Activated CD8-positive, alpha-beta memory T cell treated with anti-CD3 and anti-CD28 coated beads for 4 hours (primary cell): ENCODE data around the gene HILPDA.
A peak's percentile ranks its signal among the peaks of the same experiment; 100 is the strongest.

Experiments used
- DNase-seq, 2 donors: peaks; one replicate each; pipeline ENCODE4 v3.0.0-alpha.2; 2020; ENCODE audit warnings: low read depth in 2 of 2

Gene HILPDA, protein sequence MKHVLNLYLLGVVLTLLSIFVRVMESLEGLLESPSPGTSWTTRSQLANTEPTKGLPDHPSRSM

DNA sequence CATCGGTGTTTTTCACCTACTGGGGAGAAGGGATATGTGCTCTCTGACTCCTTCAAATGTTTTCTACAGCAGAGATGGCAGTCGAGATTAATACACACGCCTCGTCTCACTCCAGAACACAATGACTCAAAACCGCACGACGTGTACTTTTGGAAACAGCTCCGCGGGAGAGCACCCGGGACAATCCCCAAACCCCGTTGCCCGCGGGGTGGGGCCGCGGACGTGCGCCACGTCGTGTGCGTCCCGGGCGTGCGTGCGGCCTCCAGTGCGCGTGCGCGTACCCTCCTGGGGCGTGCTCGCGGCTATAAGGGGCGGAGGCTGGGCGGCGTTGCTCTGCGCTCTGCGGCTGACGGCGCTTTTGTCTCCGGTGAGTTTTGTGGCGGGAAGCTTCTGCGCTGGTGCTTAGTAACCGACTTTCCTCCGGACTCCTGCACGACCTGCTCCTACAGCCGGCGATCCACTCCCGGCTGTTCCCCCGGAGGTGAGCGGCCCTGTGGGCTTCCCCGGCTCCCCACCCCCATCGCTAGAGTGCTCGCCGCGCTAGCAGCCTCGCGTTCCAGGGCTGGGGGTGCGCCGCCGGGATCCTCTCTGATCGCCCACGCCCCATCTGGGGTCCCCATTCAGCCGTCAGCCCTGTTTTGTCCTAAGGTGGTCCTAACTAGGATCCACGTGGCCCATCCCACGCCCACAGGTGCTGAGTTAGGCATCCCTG, at the start of gene HILPDA:
HILPDA (plus strand) TSS at position 336 of the 712 bp plus-strand sequence. CDS start 1,391 bp downstream, outside the sequence.
- DNase-seq: peak; percentile 87

DNA sequence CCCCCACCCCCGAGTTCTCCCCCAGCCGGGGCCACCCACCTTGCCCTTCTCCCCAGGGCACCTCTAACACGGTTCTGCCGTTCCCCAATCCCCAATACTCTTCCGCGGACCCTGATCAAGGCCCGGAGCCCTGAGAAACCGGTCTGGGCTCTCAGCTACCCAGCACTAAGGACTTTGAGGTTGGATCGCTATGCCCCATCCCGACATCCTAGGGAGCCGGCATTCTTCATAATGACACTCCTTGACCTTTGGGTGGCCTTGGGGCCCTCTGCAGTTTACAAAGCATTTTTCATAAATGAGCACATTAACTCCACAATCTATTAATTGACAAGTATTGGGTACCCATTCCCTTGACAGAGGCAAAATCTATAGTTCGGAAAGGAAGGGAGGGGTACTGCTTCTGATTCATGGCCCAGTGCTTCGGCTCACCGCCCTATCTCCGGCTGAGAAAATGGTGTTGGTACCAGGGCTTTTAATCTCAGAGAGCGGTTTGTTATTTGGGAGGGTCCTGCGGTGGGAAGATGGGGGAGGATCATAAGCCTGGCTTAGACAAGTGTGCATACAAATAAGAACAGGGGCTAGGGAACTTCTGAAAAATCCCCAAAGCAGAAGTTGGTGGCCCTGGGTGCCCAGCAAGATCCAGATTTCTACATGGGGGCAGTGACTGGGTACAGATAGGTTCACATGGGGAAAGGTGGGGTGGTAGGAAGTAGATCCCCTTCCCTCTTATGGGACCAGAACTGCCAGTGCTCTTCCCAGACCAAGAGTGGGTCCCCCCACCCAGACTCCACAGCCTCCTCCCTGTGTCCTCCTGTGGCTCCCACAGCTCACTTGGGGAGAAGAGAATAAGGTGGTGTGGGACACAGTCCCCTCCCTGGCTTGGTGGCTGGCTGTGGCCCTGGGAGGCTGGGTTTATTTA, 49.1 kb upstream of the HILPDA start:
- no peak for DNase-seq

GRCh38 chr7:128407233-128407589, 48.5 kb upstream of the HILPDA start:
- DNase-seq: no peak

DNA sequence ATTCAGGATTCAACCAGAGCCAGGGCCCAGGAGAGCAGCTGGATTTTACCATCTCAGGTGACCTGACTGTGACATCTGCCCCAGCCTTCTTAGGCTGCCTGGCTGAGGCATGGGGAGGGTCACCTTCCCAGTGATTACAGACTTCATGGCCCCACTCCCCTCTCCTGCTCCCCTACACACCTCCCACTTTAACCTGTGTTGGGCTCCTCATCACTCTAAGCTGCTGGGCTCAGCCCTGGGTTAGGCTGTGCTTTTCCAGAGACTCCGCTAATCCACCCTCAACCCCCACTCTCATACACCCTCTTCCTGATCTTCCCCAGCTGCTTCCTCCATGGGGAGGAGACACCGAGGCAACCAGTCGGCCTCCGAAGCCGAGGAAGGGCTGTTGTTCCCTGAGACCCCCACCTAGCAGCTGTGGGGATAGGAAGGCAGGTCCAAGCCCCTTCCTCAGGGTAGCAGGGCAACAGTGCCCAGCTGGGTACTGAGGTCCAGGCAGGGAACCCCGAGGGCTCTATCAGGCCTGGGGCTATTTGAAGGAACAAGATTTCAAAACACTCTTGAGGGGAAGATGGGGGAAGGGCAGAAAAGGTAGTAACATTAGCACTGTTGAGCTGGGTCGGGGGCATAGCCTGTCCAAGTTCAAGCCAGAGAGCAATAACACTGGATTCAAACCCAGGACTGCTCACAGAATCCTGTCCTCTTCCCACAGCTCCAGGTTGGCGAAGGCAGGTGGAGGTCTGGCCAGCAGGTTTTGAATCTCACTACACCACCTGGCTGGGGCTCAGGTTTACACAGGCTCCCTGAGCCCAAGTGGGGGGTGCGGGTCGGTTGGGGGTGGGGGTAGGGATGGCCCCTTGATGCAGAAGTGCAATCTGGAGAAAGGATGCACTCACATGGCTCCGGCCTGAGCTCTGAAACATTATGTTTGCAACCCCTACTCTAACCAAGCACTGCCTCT, 47.6 kb upstream of the HILPDA start:
- no peak for DNase-seq

DNA sequence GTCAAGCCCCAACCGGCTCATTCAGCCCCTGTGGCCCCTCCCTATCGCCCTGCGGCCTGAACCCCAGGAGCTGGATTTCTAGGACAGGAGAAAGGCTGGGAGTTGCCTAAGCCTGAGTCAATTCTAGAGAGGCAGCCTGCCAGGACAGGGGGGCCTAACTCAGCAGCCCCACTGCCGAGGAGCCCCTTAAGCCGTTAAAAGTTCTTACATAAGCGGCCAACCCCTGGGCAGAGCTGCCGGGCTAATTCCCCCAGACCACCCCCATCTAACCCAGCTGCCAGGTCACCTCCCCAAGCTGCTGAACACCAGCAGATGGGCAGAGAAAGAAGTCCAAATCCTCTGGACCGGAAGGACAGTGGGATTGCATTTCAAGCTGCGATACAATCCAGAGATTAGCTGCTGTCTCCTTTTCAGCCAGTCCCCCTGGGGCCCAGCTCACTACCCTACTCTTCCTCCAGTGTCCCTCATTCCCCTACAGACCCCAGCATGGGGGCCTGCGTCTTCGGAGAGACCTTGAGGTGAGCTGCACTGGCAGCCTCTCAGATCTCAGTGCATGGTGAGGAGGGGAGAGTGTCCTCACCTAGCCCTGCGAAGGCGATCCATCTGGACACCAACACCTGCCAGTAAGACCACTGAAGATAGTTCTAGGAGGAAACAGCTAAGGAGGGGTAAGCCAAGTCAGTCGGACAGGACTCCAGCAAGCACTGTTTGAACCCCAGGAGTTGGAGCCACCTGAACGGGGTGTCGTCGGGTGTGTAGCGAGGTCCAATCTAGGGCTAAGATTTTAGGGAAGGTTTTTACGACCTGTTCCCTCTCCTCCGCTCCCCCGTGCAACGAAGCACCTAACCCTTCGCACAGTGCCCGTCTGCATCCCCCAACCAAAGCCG, 46.7 kb upstream of the HILPDA start:
- DNase-seq: no peak

DNA sequence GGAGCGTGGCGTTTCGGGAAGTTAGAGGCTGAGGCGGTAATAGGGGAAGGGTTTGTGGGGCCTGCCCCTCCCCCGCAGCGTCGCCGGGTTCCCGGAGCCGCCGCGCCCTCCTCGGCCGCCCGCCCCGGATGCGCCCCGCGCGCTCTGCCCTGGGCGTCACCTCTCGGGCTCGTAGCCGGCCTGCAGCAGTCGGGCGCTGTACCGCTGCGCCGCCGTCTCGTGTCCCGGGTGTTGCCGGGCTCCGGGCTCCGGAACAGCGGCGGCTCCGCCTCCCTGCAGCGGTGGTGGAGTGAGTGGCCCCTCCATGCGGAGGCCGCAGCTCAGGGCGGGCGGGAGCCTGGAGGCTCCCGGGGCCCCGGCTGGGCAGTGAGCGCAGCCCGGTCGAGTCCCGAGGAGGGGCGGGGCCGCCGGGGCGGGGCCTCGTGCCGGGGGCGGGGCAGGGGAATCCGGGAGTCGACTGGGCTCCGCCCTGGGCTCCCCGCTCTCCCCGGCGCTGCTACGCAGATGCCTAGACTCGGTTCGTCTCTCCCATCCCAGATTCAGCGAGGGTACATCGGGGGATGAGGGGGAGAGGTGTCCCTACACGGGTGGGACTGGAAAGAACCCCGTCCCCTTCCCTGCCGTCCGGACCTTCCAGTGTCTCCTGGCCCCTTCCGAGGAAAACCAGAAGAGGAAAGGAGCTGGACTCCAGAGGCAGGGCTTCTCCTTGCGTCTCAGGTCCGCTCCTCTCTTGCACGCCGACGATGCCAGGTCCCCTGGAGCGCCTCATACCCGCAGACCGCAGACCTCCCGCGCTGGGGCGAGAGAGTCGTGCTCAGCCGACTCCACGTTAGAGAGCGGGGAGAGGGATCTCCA, 45.9 kb upstream of the HILPDA start, which contains the start of gene IMPDH1:
IMPDH1 (minus strand) TSS at position 387 of the 855 bp plus-strand sequence; CDS start at position 306, 81 bp downstream.
- DNase-seq: peak; percentile 65 to 71

DNA sequence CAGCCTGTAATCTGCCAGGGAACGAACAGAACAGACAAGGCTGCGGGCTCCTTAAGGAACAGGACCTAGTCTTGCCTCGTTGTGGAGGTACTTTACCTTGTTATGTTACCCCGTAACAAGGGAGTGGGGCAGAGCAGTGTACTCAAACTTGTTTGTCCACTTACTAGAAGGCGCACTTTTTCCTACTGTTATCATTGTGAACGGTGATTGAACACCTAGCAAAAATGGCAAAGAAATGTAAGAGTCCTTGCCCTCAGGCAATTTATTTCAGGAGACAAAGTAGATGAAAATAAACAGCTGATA, 45.3 kb upstream of the HILPDA start:
- DNase-seq: no peak

DNA sequence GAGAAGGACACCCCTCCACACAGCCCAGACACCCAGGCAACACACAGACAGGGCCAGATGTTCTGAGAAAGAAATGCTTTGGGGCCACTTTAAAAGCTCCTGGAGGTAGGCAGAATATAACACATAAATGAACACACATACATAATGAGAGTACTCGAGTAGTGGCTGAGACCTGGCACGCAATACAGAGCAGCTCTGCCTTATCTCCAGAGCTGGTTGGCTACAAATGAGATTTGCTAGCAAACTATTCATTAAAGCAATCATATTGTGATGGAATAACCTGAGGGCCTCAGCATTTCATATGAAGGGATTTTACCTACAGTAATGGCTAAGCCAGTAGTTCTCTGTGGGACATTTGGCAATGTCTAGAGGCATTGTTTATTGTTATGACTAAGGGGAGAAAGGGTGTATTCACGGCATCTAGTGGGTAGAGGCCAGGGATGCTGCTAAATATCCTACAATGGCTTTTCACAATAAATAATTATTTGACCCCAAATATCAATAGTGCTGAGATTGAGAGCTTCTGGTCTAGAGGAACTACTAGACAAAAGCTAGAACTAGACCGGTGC, 40.4 kb upstream of the HILPDA start:
- no peak for DNase-seq

- DNase-seq: no peak
Observed at GRCh38 chr7:128417071-128417470, 38.6 kb upstream of the HILPDA start.

DNA sequence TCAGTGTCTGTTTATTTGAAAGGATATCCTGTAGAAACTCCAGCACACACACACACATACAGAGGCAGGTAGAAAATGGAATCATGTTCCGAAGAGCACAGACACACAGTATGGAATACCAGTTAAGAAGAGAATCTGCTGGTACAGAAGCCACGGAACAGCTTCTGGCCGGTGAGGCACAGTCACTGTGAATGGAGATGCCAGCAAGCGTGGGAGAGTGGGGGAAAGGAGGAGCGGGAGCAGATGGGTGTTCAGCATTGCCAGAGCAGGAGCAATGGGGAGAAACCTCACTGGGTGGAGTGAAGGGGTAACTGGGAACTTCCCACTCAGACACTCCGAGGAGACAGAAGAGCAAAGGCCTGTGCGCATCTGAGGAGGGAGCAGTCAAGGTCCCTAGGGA, 36.4 kb upstream of the HILPDA start:
- no peak for DNase-seq

GRCh38 chr7:128420773-128421172, 34.9 kb upstream of the HILPDA start:
- DNase-seq: no peak

- no peak for DNase-seq
Observed at GRCh38 chr7:128421384-128421783, 34.3 kb upstream of the HILPDA start.

GRCh38 chr7:128422037-128422436, 33.6 kb upstream of the HILPDA start:
- no peak for DNase-seq

GRCh38 chr7:128422842-128423241, 32.8 kb upstream of the HILPDA start:
- DNase-seq: no peak

DNA sequence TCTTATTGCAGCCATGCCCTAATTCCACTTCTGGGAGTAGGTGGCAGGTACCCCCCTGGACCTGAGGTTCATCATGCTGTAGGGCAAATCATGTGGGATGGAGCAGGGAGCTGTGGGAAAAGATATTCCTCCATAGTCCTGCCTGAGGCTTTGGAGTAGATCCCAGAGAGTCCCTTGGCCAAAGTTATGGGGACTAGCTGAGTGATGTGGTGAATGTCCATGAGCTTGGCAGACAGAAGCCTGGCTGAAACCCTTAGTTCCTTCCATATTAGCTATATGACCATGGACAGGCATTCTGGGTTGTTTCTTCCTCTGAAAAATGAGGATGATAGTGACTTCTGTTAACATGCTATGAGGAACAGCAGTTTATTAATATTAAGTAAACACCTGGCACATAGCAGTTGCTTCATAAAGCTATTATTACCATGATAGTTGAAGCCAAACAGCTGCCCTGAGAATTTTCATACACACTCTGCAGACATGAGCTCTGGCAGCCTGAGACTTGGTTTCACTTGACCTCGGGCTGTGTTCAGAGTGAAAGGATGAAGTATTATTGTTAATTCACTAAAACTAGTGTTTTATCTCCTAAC, 30.9 kb upstream of the HILPDA start:
- no peak for DNase-seq

- peak; percentile 55 to 58 for DNase-seq
Observed at GRCh38 chr7:128425850-128426249, 29.8 kb upstream of the HILPDA start.

GRCh38 chr7:128427289-128427891, 28.3 kb upstream of the HILPDA start:
- no peak for DNase-seq

GRCh38 chr7:128430207-128430606, 25.5 kb upstream of the HILPDA start:
- no peak for DNase-seq

GRCh38 chr7:128431221-128431620, 24.5 kb upstream of the HILPDA start:
- DNase-seq: no peak
